WTC11 (cell line): Measurements from ENCODE around the gene TERT. TPM values are rescaled to one million over a fixed set of nuclear protein-coding genes. Genes with fewer than 3 reads are reported as not detected.

Source experiments
- ATAC-seq: fragments of 200-7000 bp; cut with Tn5 transposase; 2 replicates; pipeline ENCODE4 v1.10.0; 2021; ENCODE audit warnings: mild to moderate bottlenecking, moderate library complexity
- CTCF ChIA-PET: fragments of 300-600 bp; sonication (Branson Sonifier 250); formaldehyde crosslinking; loops from one replicate; lab custom pipeline; 2021; ENCODE audit warnings: antibody characterized with exemption; lab: Charles Lee
- POLR2A ChIA-PET: fragments of 350-600 bp; sonication (Branson Sonifier 250); formaldehyde crosslinking; loops from one replicate; lab custom pipeline; 2021; ENCODE audit warnings: antibody characterized with exemption; lab: Charles Lee
- DNase-seq: peaks from one replicate; pipeline ENCODE4 v3.0.0; 2021; ENCODE audit warnings: low spot score
- H3K27ac Mint-ChIP-seq: 2 replicates; pipeline ENCODE4 v1.8.0; 2021; ENCODE audit warnings: mixed read lengths
- H3K27me3 Mint-ChIP-seq: 2 replicates; pipeline ENCODE4 v1.8.0; 2021; ENCODE audit warnings: low read depth, mild to moderate bottlenecking, moderate library complexity, mixed read lengths
- H3K36me3 Mint-ChIP-seq: 2 replicates; pipeline ENCODE4 v1.8.0; 2021; ENCODE audit warnings: mixed read lengths
- H3K4me1 Mint-ChIP-seq: 2 replicates; pipeline ENCODE4 v1.8.0; 2022; ENCODE audit warnings: mixed read lengths
- H3K4me3 Mint-ChIP-seq: 2 replicates; pipeline ENCODE4 v1.8.0; 2021; ENCODE audit warnings: mild to moderate bottlenecking, moderate library complexity, mixed read lengths
- H3K9me3 Mint-ChIP-seq: 2 replicates; pipeline ENCODE4 v1.8.0; 2021; ENCODE audit warnings: mixed read lengths
- ELF4 ChIP-seq: sonication (generic); formaldehyde crosslinking; IDR thresholded peaks from 2 replicates; pipeline ENCODE4 v1.8.1; 2022; ENCODE audit warnings: low read depth, mild to moderate bottlenecking, moderate library complexity, missing genetic modification reagents
- EMX1 ChIP-seq: fragments of 250-450 bp; sonication (Bioruptor Pico); IDR thresholded peaks from 2 replicates; pipeline ENCODE4 v1.8.0; 2021; ENCODE audit warnings: mild to moderate bottlenecking
- HMGA2 ChIP-seq: fragments of 250-450 bp; sonication (Bioruptor Pico); IDR thresholded peaks from 2 replicates; pipeline ENCODE4 v1.4.0; 2021; ENCODE audit warnings: mild to moderate bottlenecking, moderate library complexity
- JAZF1 ChIP-seq: fragments of 250-450 bp; sonication (Bioruptor Pico); IDR thresholded peaks from 2 replicates; pipeline ENCODE4 v1.9.0; 2021; ENCODE audit warnings: moderate library complexity, mild to moderate bottlenecking, inconsistent platforms
- JUN ChIP-seq: sonication (generic); formaldehyde crosslinking; IDR thresholded peaks from 2 replicates; pipeline ENCODE4 v1.8.0; 2023; ENCODE audit warnings: mild to moderate bottlenecking, missing genetic modification reagents
- MXD4 ChIP-seq: fragments of 250-450 bp; sonication (Bioruptor Pico); IDR thresholded peaks from 2 replicates; pipeline ENCODE4 v1.8.0; 2021; ENCODE audit warnings: mild to moderate bottlenecking, moderate library complexity, borderline replicate concordance
- MYBL2 ChIP-seq: sonication (generic); formaldehyde crosslinking; IDR thresholded peaks from 2 replicates; pipeline ENCODE4 v1.8.1; 2023; ENCODE audit warnings: mild to moderate bottlenecking, moderate library complexity, missing genetic modification reagents
- NFE2L1 ChIP-seq: sonication (generic); formaldehyde crosslinking; IDR thresholded peaks from 2 replicates; pipeline ENCODE4 v1.8.1; 2023; ENCODE audit warnings: missing genetic modification reagents
- NR2C2 ChIP-seq: sonication (generic); formaldehyde crosslinking; IDR thresholded peaks from 2 replicates; pipeline ENCODE4 v1.8.0; 2022; ENCODE audit warnings: mild to moderate bottlenecking, missing genetic modification reagents
- PRRX2 ChIP-seq: fragments of 250-450 bp; sonication (Bioruptor Pico); IDR thresholded peaks from 2 replicates; pipeline ENCODE4 v1.8.0; 2021; ENCODE audit warnings: mild to moderate bottlenecking
- RORB ChIP-seq: fragments of 250-450 bp; sonication (Bioruptor Pico); IDR thresholded peaks from 2 replicates; pipeline ENCODE4 v1.9.0; 2021; ENCODE audit warnings: mild to moderate bottlenecking
- SOX15 ChIP-seq: fragments of 250-450 bp; sonication (Bioruptor Pico); IDR thresholded peaks from 2 replicates; pipeline ENCODE4 v1.9.0; 2021; ENCODE audit warnings: mild to moderate bottlenecking
- TEAD1 ChIP-seq: sonication (generic); formaldehyde crosslinking; IDR thresholded peaks from 2 replicates; pipeline ENCODE4 v1.8.0; 2022; ENCODE audit warnings: mild to moderate bottlenecking, missing genetic modification reagents
- ZBTB21 ChIP-seq: sonication (generic); formaldehyde crosslinking; IDR thresholded peaks from 2 replicates; pipeline ENCODE4 v1.8.1; 2023; ENCODE audit warnings: mild to moderate bottlenecking, missing genetic modification reagents, borderline replicate concordance
- ZNF232 ChIP-seq: sonication (generic); formaldehyde crosslinking; IDR thresholded peaks from 2 replicates; pipeline ENCODE4 v1.8.0; 2022; ENCODE audit warnings: mild to moderate bottlenecking, missing genetic modification reagents
- ZNF263 ChIP-seq: sonication (generic); formaldehyde crosslinking; IDR thresholded peaks from 2 replicates; pipeline ENCODE4 v1.8.1; 2022; ENCODE audit warnings: low read depth, mild to moderate bottlenecking, moderate library complexity, missing genetic modification reagents
- ZNF423 ChIP-seq: fragments of 250-450 bp; sonication (Bioruptor Pico); IDR thresholded peaks from 2 replicates; pipeline ENCODE4 v2.1.2; 2022; ENCODE audit warnings: mild to moderate bottlenecking, moderate library complexity
- total RNA-seq: library from RNA; stranded (reverse); gene quantifications from 3 replicates; pipeline ENCODE4 v1.2.3, GENCODE V29; 2021
- TF ChIP-seq, protein P1 (sequence below): fragments of 250-450 bp; sonication (Bioruptor Pico); IDR thresholded peaks from 2 replicates; pipeline ENCODE4 v1.9.0; 2021; ENCODE audit warnings: mild to moderate bottlenecking, borderline replicate concordance
- TF ChIP-seq, protein P2 (sequence below): fragments of 250-450 bp; sonication (Bioruptor Pico); IDR thresholded peaks from 2 replicates; pipeline ENCODE4 v1.9.0; 2021; ENCODE audit warnings: mild to moderate bottlenecking
- TF ChIP-seq, protein P3 (sequence below): sonication (generic); formaldehyde crosslinking; IDR thresholded peaks from 2 replicates; pipeline ENCODE4 v1.8.1; 2023; ENCODE audit warnings: mild to moderate bottlenecking, missing genetic modification reagents
- TF ChIP-seq, protein P4 (sequence below): sonication (generic); formaldehyde crosslinking; conservative IDR thresholded peaks from 2 replicates; pipeline ENCODE4 v1.8.1; 2023; ENCODE audit warnings: mild to moderate bottlenecking, low read depth, missing genetic modification reagents, moderate library complexity

TERT gene
- total RNA-seq, 1 experiment from 2014 or later = 42.9 TPM

DNA sequence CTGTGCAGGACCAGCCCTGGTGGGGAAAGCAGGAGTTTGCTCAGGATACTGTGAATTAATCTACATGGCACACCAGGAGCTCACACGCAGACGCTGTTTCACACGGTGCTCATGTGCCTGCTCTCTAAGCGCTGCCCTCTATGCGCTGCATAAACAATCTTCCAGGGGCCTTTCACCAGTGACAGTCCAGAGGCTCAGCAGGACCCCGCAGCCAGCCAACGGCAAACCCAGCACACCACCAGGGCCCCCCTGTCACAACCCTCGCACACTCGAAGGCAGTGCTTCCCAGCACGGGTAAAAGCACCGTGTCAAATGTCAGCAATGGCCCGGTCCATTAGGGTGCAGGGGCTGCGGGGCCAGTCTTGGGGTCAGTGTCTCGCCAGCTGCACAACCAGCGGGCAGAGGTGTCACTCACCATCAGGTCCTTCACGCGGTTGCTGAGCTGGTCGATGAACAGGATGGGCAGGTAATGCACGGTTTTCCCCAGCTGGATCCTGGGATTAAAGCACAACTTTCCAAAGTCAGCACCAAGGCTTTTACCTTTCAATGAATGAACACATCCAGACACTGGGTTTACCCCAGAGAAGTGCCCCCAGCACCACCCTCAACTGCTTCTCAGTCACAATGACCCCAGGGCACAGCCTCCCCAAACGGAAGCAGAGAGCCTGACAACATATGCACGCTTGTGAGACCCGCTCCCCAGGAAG, 42.8 kb upstream of the TERT start (continued):
- no peak for TF ChIP-seq ZNF263 (CRISPR knock-in tag)

DNA sequence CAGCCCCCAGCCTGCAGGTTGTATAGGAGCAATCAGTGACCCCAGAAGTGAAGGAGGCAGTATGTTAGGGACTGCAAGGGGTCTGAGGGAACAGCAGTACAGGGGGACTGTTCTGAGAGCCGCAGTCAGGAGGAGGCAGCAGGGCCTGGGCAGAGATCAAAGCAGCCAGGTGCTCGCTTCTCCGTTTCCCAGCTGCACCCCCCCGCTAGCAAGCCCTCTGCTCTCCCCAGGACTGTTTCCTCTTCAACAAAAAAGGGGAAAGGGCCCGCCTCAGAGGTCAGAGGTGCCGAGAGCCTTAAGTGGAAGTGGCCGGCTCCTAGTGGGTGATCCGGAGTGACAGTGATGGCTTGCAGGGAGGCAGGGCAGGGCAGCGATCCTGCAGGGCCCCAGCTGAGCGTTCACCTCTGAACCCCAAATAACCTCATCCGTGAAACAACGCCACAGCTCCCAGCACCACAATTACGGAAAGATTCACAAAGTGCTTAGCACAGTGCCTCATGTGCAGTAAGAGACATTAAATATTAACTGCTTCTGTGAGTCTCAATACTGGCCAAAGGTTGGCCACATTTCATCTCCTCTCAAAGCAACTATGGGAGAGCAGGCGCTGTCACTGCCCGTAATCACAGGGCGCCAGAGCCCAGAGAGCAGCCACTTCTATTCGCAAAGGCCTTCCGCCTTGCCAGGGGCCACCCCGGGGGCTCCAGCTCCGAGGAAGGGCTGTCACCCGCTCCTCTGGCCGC, 42.1 kb upstream of the TERT start:
- no peaks in the 10 kb centered on the region for H3K27me3 Mint-ChIP-seq
- H3K4me1 Mint-ChIP-seq = no peaks in the 10 kb centered on the region
- ChIA-PET POLR2A (no interaction called here), CTCF (no interaction called here)
- DNase-seq (no peak), ATAC-seq (no peak)
- H3K27ac Mint-ChIP-seq = no peak overlapping the region
- peaks cover 63% of the 10 kb centered on the region for H3K36me3 Mint-ChIP-seq
- no peaks in the 10 kb centered on the region for H3K9me3 Mint-ChIP-seq
- H3K4me3 Mint-ChIP-seq = no peak overlapping the region
- no peak for TF ChIP-seq RORB
- TF ChIP-seq NR2C2 (CRISPR knock-in tag) = no peak
- no peak for TF ChIP-seq NFE2L1
- no peak for TF ChIP-seq JUN
- TF ChIP-seq TEAD1 (CRISPR knock-in tag) = no peak
- TF ChIP-seq MXD4 (CRISPR knock-in tag) = no peak
- no peak for TF ChIP-seq PRRX2 (CRISPR knock-in tag)
- TF ChIP-seq ELF4 (CRISPR knock-in tag) = no peak
- no peak for TF ChIP-seq SOX15 (CRISPR knock-in tag)
- TF ChIP-seq JAZF1 (CRISPR knock-in tag) = no peak
- TF ChIP-seq ZNF423 = no peak
- TF ChIP-seq, protein P1, sequence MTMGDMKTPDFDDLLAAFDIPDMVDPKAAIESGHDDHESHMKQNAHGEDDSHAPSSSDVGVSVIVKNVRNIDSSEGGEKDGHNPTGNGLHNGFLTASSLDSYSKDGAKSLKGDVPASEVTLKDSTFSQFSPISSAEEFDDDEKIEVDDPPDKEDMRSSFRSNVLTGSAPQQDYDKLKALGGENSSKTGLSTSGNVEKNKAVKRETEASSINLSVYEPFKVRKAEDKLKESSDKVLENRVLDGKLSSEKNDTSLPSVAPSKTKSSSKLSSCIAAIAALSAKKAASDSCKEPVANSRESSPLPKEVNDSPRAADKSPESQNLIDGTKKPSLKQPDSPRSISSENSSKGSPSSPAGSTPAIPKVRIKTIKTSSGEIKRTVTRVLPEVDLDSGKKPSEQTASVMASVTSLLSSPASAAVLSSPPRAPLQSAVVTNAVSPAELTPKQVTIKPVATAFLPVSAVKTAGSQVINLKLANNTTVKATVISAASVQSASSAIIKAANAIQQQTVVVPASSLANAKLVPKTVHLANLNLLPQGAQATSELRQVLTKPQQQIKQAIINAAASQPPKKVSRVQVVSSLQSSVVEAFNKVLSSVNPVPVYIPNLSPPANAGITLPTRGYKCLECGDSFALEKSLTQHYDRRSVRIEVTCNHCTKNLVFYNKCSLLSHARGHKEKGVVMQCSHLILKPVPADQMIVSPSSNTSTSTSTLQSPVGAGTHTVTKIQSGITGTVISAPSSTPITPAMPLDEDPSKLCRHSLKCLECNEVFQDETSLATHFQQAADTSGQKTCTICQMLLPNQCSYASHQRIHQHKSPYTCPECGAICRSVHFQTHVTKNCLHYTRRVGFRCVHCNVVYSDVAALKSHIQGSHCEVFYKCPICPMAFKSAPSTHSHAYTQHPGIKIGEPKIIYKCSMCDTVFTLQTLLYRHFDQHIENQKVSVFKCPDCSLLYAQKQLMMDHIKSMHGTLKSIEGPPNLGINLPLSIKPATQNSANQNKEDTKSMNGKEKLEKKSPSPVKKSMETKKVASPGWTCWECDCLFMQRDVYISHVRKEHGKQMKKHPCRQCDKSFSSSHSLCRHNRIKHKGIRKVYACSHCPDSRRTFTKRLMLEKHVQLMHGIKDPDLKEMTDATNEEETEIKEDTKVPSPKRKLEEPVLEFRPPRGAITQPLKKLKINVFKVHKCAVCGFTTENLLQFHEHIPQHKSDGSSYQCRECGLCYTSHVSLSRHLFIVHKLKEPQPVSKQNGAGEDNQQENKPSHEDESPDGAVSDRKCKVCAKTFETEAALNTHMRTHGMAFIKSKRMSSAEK (CRISPR knock-in tag) = no peak
- no peak for TF ChIP-seq HMGA2 (CRISPR knock-in tag)
- TF ChIP-seq ZBTB21 (CRISPR knock-in tag) = no peak
- no peak for TF ChIP-seq MYBL2
- TF ChIP-seq, protein P2, sequence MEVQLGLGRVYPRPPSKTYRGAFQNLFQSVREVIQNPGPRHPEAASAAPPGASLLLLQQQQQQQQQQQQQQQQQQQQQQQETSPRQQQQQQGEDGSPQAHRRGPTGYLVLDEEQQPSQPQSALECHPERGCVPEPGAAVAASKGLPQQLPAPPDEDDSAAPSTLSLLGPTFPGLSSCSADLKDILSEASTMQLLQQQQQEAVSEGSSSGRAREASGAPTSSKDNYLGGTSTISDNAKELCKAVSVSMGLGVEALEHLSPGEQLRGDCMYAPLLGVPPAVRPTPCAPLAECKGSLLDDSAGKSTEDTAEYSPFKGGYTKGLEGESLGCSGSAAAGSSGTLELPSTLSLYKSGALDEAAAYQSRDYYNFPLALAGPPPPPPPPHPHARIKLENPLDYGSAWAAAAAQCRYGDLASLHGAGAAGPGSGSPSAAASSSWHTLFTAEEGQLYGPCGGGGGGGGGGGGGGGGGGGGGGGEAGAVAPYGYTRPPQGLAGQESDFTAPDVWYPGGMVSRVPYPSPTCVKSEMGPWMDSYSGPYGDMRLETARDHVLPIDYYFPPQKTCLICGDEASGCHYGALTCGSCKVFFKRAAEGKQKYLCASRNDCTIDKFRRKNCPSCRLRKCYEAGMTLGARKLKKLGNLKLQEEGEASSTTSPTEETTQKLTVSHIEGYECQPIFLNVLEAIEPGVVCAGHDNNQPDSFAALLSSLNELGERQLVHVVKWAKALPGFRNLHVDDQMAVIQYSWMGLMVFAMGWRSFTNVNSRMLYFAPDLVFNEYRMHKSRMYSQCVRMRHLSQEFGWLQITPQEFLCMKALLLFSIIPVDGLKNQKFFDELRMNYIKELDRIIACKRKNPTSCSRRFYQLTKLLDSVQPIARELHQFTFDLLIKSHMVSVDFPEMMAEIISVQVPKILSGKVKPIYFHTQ (CRISPR knock-in tag) = no peak
- TF ChIP-seq, protein P3, sequence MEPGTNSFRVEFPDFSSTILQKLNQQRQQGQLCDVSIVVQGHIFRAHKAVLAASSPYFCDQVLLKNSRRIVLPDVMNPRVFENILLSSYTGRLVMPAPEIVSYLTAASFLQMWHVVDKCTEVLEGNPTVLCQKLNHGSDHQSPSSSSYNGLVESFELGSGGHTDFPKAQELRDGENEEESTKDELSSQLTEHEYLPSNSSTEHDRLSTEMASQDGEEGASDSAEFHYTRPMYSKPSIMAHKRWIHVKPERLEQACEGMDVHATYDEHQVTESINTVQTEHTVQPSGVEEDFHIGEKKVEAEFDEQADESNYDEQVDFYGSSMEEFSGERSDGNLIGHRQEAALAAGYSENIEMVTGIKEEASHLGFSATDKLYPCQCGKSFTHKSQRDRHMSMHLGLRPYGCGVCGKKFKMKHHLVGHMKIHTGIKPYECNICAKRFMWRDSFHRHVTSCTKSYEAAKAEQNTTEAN (CRISPR knock-in tag) = no peak
- TF ChIP-seq, protein P4, sequence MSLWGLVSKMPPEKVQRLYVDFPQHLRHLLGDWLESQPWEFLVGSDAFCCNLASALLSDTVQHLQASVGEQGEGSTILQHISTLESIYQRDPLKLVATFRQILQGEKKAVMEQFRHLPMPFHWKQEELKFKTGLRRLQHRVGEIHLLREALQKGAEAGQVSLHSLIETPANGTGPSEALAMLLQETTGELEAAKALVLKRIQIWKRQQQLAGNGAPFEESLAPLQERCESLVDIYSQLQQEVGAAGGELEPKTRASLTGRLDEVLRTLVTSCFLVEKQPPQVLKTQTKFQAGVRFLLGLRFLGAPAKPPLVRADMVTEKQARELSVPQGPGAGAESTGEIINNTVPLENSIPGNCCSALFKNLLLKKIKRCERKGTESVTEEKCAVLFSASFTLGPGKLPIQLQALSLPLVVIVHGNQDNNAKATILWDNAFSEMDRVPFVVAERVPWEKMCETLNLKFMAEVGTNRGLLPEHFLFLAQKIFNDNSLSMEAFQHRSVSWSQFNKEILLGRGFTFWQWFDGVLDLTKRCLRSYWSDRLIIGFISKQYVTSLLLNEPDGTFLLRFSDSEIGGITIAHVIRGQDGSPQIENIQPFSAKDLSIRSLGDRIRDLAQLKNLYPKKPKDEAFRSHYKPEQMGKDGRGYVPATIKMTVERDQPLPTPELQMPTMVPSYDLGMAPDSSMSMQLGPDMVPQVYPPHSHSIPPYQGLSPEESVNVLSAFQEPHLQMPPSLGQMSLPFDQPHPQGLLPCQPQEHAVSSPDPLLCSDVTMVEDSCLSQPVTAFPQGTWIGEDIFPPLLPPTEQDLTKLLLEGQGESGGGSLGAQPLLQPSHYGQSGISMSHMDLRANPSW (CRISPR knock-in tag) = no peak
- TF ChIP-seq EMX1 = no peak
- no peak for TF ChIP-seq ZNF232 (CRISPR knock-in tag)
- TF ChIP-seq, all 79 proteins: peak for 0
